Sigmoid colon (tissue), 4 donors: ENCODE results near the gene STXBP3.

Experiments
- EP300 ChIP-seq, 4 donors: sonication (generic); formaldehyde crosslinking; IDR thresholded peaks; one replicate each; pipeline ENCODE4 v1.6.1; 2017; ENCODE audit warnings: antibody characterized with exemption in 4 of 4
- POLR2A ChIP-seq, 2 donors: fragments of 450-650 bp; IDR thresholded peaks; one replicate each; pipeline ENCODE4 v1.6.1; 2016; ENCODE audit warnings: antibody characterized with exemption in 2 of 2, mild to moderate bottlenecking in 2 of 2, moderate library complexity in 2 of 2

GRCh38 chr1:108750476-108751181 is 4.2 kb downstream of the STXBP3 start:
- TF ChIP-seq EP300 (IDR thresholded peaks at IDR 0.05) (no peak), POLR2A (IDR thresholded peaks at IDR 0.05) (no peak)
